Spinal cord (tissue), 10 donors: ENCODE measurements around the gene SCARF1. TPM values are rescaled to one million over a fixed set of nuclear protein-coding genes. Genes with fewer than 3 reads are reported as not detected.
"Not testable (repeated sequence)": the region's sequence is repeated elsewhere in the genome, so short reads cannot be mapped to it uniquely, and the experiment has no call there.

Experiments used
- DNase-seq, 6 donors: peaks; one replicate each; pipeline versions ENCODE4 v3.0.0 to v3.0.0-alpha.2; 2013 to 2015; ENCODE audit warnings: low spot score in 6 of 6, low read depth in 4 of 6
- H3K27ac ChIP-seq: one replicate; pipeline ENCODE4 v1.5.1; 2013; ENCODE audit warnings: low read depth, low read length, control low read depth
- H3K27me3 ChIP-seq: one replicate; pipeline ENCODE4 v1.6.1; 2013; ENCODE audit warnings: low read length; ENCODE audit not compliant: control insufficient read depth, insufficient read depth
- H3K36me3 ChIP-seq: one replicate; pipeline ENCODE4 v1.6.1; 2013; ENCODE audit warnings: low read length; ENCODE audit not compliant: control insufficient read depth, insufficient read depth
- H3K4me1 ChIP-seq: one replicate; pipeline ENCODE4 v1.6.1; 2013; ENCODE audit warnings: low read length; ENCODE audit not compliant: control insufficient read depth, insufficient read depth
- H3K4me3 ChIP-seq: one replicate; pipeline ENCODE4 v1.5.1; 2013; ENCODE audit warnings: low read depth, low read length, control low read depth
- H3K9me3 ChIP-seq: one replicate; pipeline ENCODE4 v1.6.1; 2013; ENCODE audit warnings: low read length; ENCODE audit not compliant: control insufficient read depth, insufficient read depth
- WGBS: methylation state at CpG from one replicate; pipeline ENCODE4 v1.1.5; 2013; ENCODE audit warnings: missing lambda C conversion rate; ENCODE audit not compliant: insufficient coverage; 5-methylcytosine and 5-hydroxymethylcytosine counted together
- polyA plus RNA-seq, 2 donors: library from polyadenylated mRNA; unstranded; fragments of 120-200 nt; gene quantifications; one replicate each; pipeline ENCODE4 v1.2.1, GENCODE V29; 2013; ENCODE audit not compliant: insufficient read length in 2 of 2
- total RNA-seq, 2 donors: library from RNA; depleted of rRNA in 1 of 2; stranded (reverse); fragments of 120-200 nt in 1 of 2; fragments of >200 nt in 1 of 2; gene quantifications; one replicate each; pipeline versions ENCODE4 v1.2.3 to v1.2.4, GENCODE V29; 2013 to 2014
- donor health status: healthy.

SCARF1 gene
- total and polyA plus RNA-seq, 4 donors, result 4.2 to 10.7 (median 8.3) TPM

DNA sequence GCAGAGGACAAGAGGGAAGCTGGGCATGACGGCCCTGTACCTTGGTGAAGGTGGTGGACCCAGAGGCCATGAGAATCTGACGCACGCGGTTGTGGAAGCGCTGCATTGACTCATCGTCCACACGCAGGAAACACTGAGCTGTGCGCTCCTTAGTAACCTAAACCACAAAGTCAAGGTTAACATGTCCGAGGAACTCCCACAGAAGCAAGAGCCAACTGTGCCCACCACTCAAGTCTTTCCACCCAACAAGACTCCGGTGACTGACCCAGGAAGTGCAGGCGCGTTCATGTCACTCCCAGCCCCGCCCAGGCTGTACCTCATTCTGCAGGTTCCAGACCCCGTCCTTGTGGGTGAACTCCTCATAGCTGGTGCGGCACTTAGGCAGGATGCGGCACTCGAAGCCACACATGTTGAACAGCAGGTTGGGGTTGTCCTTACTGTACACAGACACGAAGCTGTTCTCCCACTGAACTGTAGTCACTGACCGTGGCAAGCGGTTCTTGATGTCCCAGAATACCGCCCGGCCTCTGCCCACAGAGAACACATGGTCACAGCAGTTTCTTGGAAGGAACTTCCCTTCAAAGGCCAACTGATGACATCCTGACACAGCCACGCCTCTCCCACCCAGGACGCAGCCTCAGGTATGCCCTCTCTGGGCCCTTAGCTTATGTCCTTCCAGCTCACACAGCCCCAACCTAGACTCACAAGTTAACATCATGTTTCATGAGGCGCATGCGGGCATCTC, 27.7 kb upstream of the SCARF1 start:
- Histone ChIP-seq H3K27me3 (no peaks in the 10 kb centered on the region), H3K4me3 (no peak overlapping the region), H3K4me1 (no peaks in the 10 kb centered on the region), H3K9me3 (no peaks in the 10 kb centered on the region), H3K36me3 (peaks cover 96% of the 10 kb centered on the region), H3K27ac (no peak overlapping the region)
- DNase-seq, result no peak
- 96% methylated on average over 24 of the region's 26 CpGs for WGBS

DNA sequence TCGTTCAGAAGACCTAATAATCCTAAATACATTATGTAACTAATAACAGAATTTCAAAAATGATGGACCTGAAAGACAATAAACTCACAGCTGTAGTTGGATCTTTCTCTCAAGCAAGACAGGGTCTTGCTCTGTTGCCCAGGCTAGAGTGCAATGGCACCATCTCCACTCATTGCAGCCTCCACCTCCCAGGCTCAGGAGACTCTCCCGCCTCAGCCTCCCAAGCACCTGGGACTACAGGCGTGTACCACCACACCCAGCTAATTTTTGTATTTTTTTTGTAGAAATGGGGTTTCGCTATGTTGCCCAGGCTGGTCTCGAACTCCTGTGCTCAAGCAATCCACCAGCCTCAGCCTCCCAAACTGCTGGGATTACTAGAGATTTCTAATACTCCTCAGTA, 18.4 kb upstream of the SCARF1 start:
- DNase-seq, H3K27me3 ChIP-seq, H3K4me1 ChIP-seq, H3K27ac ChIP-seq, H3K4me3 ChIP-seq, H3K9me3 ChIP-seq: not testable (repeated sequence)
- H3K36me3 ChIP-seq, result peaks cover 80% of the 10 kb centered on the region
- no CpG with 5 or more reads among the region's 5 CpGs for WGBS

DNA sequence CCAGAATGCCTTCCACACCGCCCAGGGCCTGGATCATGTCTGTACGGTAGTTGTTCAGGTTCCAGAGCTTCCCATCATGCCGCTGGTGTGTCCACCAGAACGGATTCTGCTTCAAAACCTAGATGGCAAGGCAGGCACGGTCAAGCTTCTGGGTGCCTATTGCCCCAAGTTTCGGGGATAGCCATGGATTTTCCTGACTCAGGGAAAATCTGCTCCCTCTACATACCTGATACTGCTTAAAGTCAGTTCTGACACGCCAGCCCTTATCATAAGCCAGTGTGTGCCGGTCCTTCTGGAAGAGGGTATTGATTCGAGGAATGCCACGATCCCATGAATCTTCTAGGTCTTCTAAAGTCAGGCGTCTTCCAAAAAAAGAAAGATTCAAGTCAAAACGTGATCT, 15.5 kb upstream of the SCARF1 start:
- Histone ChIP-seq H3K27me3 (no peaks in the 10 kb centered on the region), H3K36me3 (peaks cover 91% of the 10 kb centered on the region), H3K4me1 (no peaks in the 10 kb centered on the region), H3K27ac (no peak overlapping the region), H3K9me3 (no peaks in the 10 kb centered on the region), H3K4me3 (no peak overlapping the region)
- DNase-seq, result no peak
- 98% methylated on average over 12 of the region's 12 CpGs for WGBS

DNA sequence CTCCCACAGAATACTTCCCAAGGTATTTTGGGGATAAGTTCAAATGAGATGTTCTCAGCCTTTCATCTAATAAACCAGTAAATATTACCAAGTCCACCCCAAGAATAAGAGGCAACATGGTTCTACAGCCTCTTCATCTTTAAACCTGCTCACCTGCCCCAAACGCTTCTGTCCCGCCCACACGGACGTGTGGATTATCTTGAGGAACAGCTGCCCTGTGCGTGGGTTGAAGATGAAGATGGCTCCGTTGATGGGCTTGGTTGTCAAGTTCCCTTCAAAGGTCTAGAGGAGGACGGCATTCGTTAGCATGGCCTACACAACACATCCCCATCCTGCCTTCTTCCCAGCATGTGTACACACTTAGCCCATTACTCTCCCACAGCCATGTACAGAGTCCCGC, 12.6 kb upstream of the SCARF1 start:
- Histone ChIP-seq H3K27me3 (no peaks in the 10 kb centered on the region), H3K9me3 (no peaks in the 10 kb centered on the region), H3K36me3 (peaks cover 95% of the 10 kb centered on the region), H3K4me3 (no peak overlapping the region), H3K27ac (no peak overlapping the region), H3K4me1 (no peaks in the 10 kb centered on the region)
- DNase-seq, result no peak
- WGBS, result 97% methylated on average over 8 of the region's 9 CpGs

DNA sequence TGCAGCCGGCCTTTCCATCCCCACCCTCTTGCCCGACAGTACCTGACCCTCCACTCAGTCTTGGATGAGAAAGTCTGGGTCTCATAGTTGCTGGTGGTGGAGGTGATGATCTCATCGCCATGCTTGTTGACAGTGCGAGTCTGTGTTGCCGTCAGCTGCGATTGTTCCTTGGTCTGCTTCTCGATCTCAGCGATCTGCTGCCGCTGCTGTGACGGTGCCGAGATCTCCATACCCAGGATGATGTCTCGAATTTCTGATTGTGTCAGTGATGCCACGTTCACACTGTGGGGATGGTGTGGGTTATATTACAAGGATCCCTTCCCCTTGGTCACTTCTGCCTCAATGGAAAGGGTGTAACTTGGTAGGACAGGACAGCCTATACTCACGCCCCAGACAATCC, 8.2 kb upstream of the SCARF1 start:
- 94% methylated on average over 8 of the region's 14 CpGs for WGBS

DNA sequence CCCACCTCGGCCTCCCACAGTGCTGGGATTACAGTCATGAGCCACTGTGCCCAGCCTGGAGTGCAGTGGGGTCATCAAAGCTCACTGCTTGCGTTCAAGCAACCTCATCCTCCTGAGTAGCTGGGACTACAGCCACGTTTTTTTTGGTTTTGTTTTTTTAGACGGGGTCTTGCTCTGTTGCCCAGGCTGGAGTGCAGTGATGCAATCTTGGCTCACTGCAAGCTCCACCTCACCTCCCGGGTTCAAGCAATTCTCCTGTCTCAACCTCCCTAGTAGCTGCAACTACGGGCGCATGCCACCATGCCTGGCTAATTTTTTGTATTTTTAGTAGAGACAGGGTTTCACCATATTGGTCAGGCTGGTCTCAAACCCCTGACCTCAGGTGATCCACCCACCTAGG, 7.3 kb upstream of the SCARF1 start:
- DNase-seq, H3K27ac ChIP-seq, H3K27me3 ChIP-seq, H3K4me3 ChIP-seq, H3K9me3 ChIP-seq: not testable (repeated sequence)
- WGBS, result 96% methylated on average over 4 of the region's 7 CpGs
- Histone ChIP-seq H3K4me1 (peaks cover 18% of the 10 kb centered on the region), H3K36me3 (peaks cover 87% of the 10 kb centered on the region)

More for the DNA sequence above, 8.2 kb upstream of the SCARF1 start:
- no peak overlapping the region for H3K27ac ChIP-seq
- H3K36me3 ChIP-seq, result peaks cover 90% of the 10 kb centered on the region
- H3K27me3 ChIP-seq, result no peaks in the 10 kb centered on the region
- H3K9me3 ChIP-seq, result no peaks in the 10 kb centered on the region
- no peak overlapping the region for H3K4me3 ChIP-seq
- H3K4me1 ChIP-seq, result peaks cover 9% of the 10 kb centered on the region
- DNase-seq, result no peak

DNA sequence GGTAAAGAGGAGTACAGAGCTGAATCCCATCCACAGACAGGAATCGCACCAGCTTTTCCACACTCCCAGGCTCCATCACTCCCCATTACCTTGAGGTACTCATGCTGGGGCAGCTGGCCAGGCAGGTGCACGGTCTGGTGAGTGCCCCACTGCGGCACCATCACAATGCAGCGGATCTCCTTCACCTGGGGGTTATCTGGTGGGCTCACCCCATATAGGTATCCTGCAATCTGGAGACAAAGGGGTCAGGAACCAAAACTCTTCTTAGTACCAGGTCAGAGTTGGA, 6.0 kb upstream of the SCARF1 start:
- Histone ChIP-seq H3K27me3 (no peaks in the 10 kb centered on the region), H3K4me1 (peaks cover 29% of the 10 kb centered on the region), H3K36me3 (peaks cover 84% of the 10 kb centered on the region), H3K27ac (no peak overlapping the region), H3K4me3 (no peak overlapping the region), H3K9me3 (no peaks in the 10 kb centered on the region)
- DNase-seq, result no peak
- 93% methylated on average over 4 of the region's 4 CpGs for WGBS

DNA sequence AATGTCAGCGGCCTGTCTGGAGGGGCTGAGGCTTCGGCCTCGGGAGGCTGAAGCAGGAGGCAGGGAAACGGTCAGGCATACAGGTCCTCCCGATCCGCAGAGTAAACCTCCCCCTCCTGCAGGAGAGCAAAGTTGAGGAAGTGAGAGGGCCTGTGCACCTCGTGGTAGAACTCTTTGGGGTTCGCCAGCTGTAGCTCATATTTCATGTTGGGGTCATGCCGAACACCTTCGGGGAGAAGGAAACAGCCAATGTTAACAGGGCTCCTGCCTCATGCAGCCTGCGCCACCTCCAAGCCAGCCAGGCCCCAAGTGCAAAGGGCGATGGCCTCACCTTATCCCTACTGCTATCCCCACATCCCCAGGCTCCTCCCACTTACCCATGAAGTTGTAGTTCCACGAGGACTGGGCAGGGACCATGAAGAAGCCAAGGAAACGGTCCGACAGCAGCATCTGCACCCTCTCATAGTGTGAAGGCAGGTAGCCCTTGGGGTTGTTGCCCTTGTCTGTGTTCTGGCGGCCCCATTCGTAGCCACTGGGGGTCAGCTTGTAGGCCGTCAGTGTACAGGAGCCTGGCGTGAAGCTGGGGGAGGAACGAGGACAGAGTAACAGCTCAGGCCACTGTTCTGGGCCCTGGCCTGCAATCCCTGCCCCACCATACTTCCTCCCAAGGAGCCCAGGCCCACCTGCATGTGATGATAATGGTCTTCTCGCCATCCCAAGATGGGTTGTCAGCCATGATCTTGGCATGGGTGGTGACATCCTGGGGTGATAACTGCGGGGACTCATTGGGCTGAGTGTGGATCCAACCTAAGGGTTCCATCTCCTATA, 5.4 kb upstream of the SCARF1 start:
- Histone ChIP-seq H3K9me3 (no peaks in the 10 kb centered on the region), H3K4me1 (peaks cover 35% of the 10 kb centered on the region), H3K27ac (no peak overlapping the region), H3K27me3 (no peaks in the 10 kb centered on the region), H3K36me3 (peaks cover 84% of the 10 kb centered on the region), H3K4me3 (no peak overlapping the region)
- WGBS, result 83% methylated on average over 12 of the region's 22 CpGs
- DNase-seq, result no peak

DNA sequence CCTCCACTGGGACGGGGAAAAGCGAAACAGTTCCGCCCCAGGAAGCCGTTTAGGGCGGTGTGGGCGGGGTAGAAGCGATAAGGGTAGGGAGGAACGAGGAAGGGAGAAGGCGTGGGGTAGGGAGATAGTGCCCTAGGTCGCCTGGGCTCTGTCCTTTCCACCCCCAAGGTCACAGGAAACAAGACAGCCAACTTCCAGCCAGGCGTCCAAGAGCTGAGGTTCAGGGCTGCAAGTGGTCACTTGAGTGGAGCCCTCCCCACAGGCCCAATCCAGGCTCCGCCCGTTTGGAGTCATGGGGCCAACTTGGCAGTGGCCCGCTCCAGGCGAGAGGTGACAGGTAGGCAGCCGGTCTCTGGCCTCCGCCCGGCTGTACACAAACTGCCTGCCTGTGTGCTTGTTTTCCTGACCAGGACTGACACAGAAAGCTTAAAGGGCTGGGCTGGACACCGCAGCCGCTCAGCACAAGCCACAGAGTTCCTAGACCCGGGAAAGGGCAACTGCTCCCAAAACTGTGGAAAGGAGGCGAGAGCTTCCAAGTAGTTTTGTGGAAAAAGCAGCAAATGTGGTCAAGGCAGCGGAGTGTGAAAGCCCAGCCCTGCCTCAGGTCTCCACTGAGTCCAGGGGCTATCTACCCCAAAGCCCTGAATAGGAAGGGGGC, 4.4 kb upstream of the SCARF1 start, which contains the start of gene RILP:
Gene RILP, minus strand, starts transcription at position 23 of the 658 bp plus-strand sequence. CDS start 62 bp downstream, outside the sequence.
- Histone ChIP-seq H3K9me3 (no peaks in the 10 kb centered on the region), H3K36me3 (peaks cover 85% of the 10 kb centered on the region), H3K4me3 (peak within 1 kb of the TSS; percentile 32), H3K27ac (peak within 1 kb of the TSS; percentile 52), H3K27me3 (no peaks in the 10 kb centered on the region), H3K4me1 (peaks cover 43% of the 10 kb centered on the region)
- 80% methylated on average over 13 of the region's 23 CpGs for WGBS
- DNase-seq, result no peak
